HepG2 (cell line): ENCODE data around the gene ZNF653. TPM values are rescaled to one million over a fixed set of nuclear protein-coding genes. Genes with fewer than 3 reads are reported as not detected.

Source experiments
- ATAC-seq: fragments of 200-7000 bp; cut with Tn5 transposase; 3 replicates; pipeline ENCODE4 v1.9.1; 2020; ENCODE audit warnings: mild to moderate bottlenecking, moderate library complexity
- BruUV-seq: library from RNA; stranded (reverse); fragments of 400-500 nt; replicated peaks from 2 replicates; lab custom pipeline; 2021; lab: Mats Ljungman, UMichigan
- CTCF ChIA-PET: fragments of 300-600 bp; formaldehyde crosslinking; extraction: SDS; loops from one replicate; lab custom pipeline; 2021; ENCODE audit warnings: low total read pairs, inconsistent platforms, low intra/inter-chr PET ratio; lab: Yijun Ruan, JAX
- POLR2A ChIA-PET: fragments of 350-600 bp; sonication (Branson Sonifier 250); formaldehyde crosslinking; loops from one replicate; lab custom pipeline; 2020; ENCODE audit warnings: antibody characterized with exemption, inconsistent platforms; lab: Yijun Ruan, JAX
- DNase-seq: peaks from one replicate; pipeline ENCODE4 v3.0.0-alpha.2; 2015; ENCODE audit warnings: low spot score
- FAIRE-seq: peaks from 3 replicates; lab custom pipeline; 2011; peaks lifted over from hg19 to GRCh38; lab: Jason Lieb, UNC
- H2AFZ ChIP-seq: one replicate; pipeline ENCODE4 v1.6.1; 2011; ENCODE audit warnings: low read length, inconsistent platforms
- H3K27ac ChIP-seq: fragments of 300-600 bp; 3 replicates; pipeline ENCODE4 v1.8.0; 2011; ENCODE audit warnings: mixed run types, mild to moderate bottlenecking, mixed read lengths, low read length, inconsistent platforms; ENCODE audit not compliant: insufficient read depth; ENCODE audit errors: extremely low read length
- H3K27me3 ChIP-seq, 2 experiments: fragments of 200-600 bp in 1 of 2; 2 replicates in 1 of 2; 3 replicates in 1 of 2; pipeline versions ENCODE4 v1.6.0 to v1.8.0; 2011; ENCODE audit warnings: low read length in 2 of 2, mild to moderate bottlenecking in 2 of 2, moderate library complexity in 2 of 2, inconsistent platforms in 1 of 2; ENCODE audit not compliant: insufficient read depth in 2 of 2, control insufficient read depth in 1 of 2
- H3K36me3 ChIP-seq, 2 experiments: fragments of 200-600 bp in 1 of 2; replicated peaks in 1 of 2; 2 replicates in 1 of 2; 3 replicates in 1 of 2; pipeline versions ENCODE4 v1.5.1 to v1.8.0; 2011; ENCODE audit warnings: low read length in 2 of 2, inconsistent platforms in 1 of 2; ENCODE audit not compliant: insufficient read depth in 2 of 2, control insufficient read depth in 1 of 2
- H3K4me1 ChIP-seq: 2 replicates; pipeline ENCODE4 v1.5.1; 2012; ENCODE audit warnings: low read length, inconsistent platforms; ENCODE audit not compliant: insufficient read depth
- H3K4me2 ChIP-seq: 2 replicates; pipeline ENCODE4 v1.6.0; 2011; ENCODE audit warnings: low read depth, low read length, inconsistent platforms
- H3K4me3 ChIP-seq, 3 experiments: fragments of 200-600 bp in 1 of 3; sonication (generic), shearing (Covaris generic) in 1 of 3; replicated peaks in 1 of 3; 2 replicates each; pipeline ENCODE4 v1.5.1; 2011 to 2016; ENCODE audit warnings: low read length in 3 of 3, inconsistent platforms in 2 of 3, low read depth in 2 of 3, mild to moderate bottlenecking in 2 of 3, control low read depth in 1 of 3, mixed read lengths in 1 of 3; ENCODE audit not compliant: insufficient read depth in 1 of 3
- H3K79me2 ChIP-seq: one replicate; pipeline ENCODE4 v1.6.1; 2011; ENCODE audit warnings: low read length, inconsistent platforms; ENCODE audit not compliant: insufficient read depth
- H3K9ac ChIP-seq: 2 replicates; pipeline ENCODE4 v1.6.0; 2011; ENCODE audit warnings: mild to moderate bottlenecking, low read depth, low read length, inconsistent platforms; ENCODE audit not compliant: insufficient read depth
- H3K9me3 ChIP-seq: 2 replicates; pipeline ENCODE4 v1.5.1; 2012; ENCODE audit warnings: mild to moderate bottlenecking, low read length
- H4K20me1 ChIP-seq: 2 replicates; pipeline ENCODE4 v1.6.0; 2011; ENCODE audit warnings: inconsistent platforms, mild to moderate bottlenecking, low read length, moderate library complexity; ENCODE audit not compliant: insufficient read depth
- NR1H2 ChIP-seq: sonication (generic); formaldehyde crosslinking; IDR thresholded peaks from 2 replicates; pipeline ENCODE4 v1.8.1; 2022; ENCODE audit warnings: low read depth, missing genetic modification reagents, borderline replicate concordance
- REL ChIP-seq: sonication (generic); formaldehyde crosslinking; conservative IDR thresholded peaks from 2 replicates; pipeline ENCODE4 v1.8.0; 2022; ENCODE audit warnings: mild to moderate bottlenecking, missing genetic modification reagents, moderate library complexity
- ZNF496 ChIP-seq: sonication (generic); formaldehyde crosslinking; IDR thresholded peaks from 2 replicates; pipeline ENCODE4 v1.8.1; 2023; ENCODE audit warnings: mild to moderate bottlenecking, moderate library complexity, missing genetic modification reagents; ENCODE audit not compliant: insufficient replicate concordance
- ZNF777 ChIP-seq: sonication (generic); formaldehyde crosslinking; IDR thresholded peaks from 2 replicates; pipeline ENCODE4 v1.4.0; 2020; ENCODE audit warnings: missing genetic modification reagents
- ZSCAN20 ChIP-seq: sonication (generic); formaldehyde crosslinking; IDR thresholded peaks from 2 replicates; pipeline ENCODE4 v1.4.0; 2020; ENCODE audit warnings: missing genetic modification reagents, mild to moderate bottlenecking, borderline replicate concordance
- WGBS: methylation state at CpG from one replicate; pipeline ENCODE4 v1.1.6; 2017; ENCODE audit warnings: low lambda C conversion rate; 5-methylcytosine and 5-hydroxymethylcytosine counted together
- in situ Hi-C: cut with HindIII; loops from 2 replicates; pipeline ENCODE4 v1.10.0; 2017; ENCODE audit warnings: low pct_unique_long_range_greater_than_20kb; ENCODE audit not compliant: extremely low pct_ligation_motif_present
- intact Hi-C: fragments of 100-400 bp; cut with micrococcal nuclease; formaldehyde crosslinking; loops from one replicate; pipeline ENCODE4 v1.10.0; 2022; ENCODE audit not compliant: unreplicated experiment
- polyA plus RNA-seq, 8 experiments: library from polyadenylated mRNA; depleted of rRNA in 3 of 8; stranded (reverse) in 7 of 8; unstranded in 1 of 8; fragments of >200 nt; fragmentation: Illumina TruSeq in 4 of 8; extraction: Trizol in 4 of 8; gene quantifications; 2 replicates each; pipeline versions ENCODE4 v1.2.1 to v1.2.3, GENCODE V29; 2011 to 2016; ENCODE audit warnings: low read depth in 4 of 8, missing spikeins in 1 of 8, mixed read lengths in 1 of 8; ENCODE audit not compliant: insufficient read depth in 1 of 8
- total RNA-seq, 5 experiments: library from RNA; depleted of rRNA; stranded (reverse); fragments of >200 nt; fragmentation: Illumina TruSeq; extraction: Trizol; gene quantifications; 2 replicates each; pipeline ENCODE4 v1.2.3, GENCODE V29; 2016; ENCODE audit warnings: low read depth in 1 of 5
- TF ChIP-seq, protein P1 (sequence below): sonication (generic); formaldehyde crosslinking; IDR thresholded peaks from 2 replicates; pipeline ENCODE4 v1.4.0; 2020; ENCODE audit warnings: mild to moderate bottlenecking, missing genetic modification reagents, borderline replicate concordance
- TF ChIP-seq, protein P2 (sequence below): sonication (generic); formaldehyde crosslinking; IDR thresholded peaks from 2 replicates; pipeline ENCODE4 v1.8.1; 2023; ENCODE audit warnings: mild to moderate bottlenecking, missing genetic modification reagents
- TF ChIP-seq, protein P3 (sequence below): sonication (generic); formaldehyde crosslinking; IDR thresholded peaks from 2 replicates; pipeline ENCODE4 v1.9.0; 2021; ENCODE audit warnings: missing genetic modification reagents, borderline replicate concordance

Gene ZNF653
- total and polyA plus RNA-seq, 2 of the 13 experiments (the other 11 are each of a cell fraction or from before 2014, with no cell fraction given): 4.7 to 7.1 TPM

GRCh38 chr19:11457115-11457514 lies 48.5 kb downstream of the ZNF653 start:
- POLR2A ChIA-PET: no interaction called here
- BruUV-seq: no TSS peak
- H3K4me3 ChIP-seq: no peak overlapping the region

More at GRCh38 chr19:11457115-11457514, 48.5 kb downstream of the ZNF653 start:
- Histone ChIP-seq H3K36me3 (no peaks in the 10 kb centered on the region), H2AFZ (no peak overlapping the region), H4K20me1 (no peaks in the 10 kb centered on the region), H3K27ac (no peak overlapping the region), H3K79me2 (no peaks in the 10 kb centered on the region), H3K4me2 (no peak overlapping the region), H3K9me3 (no peaks in the 10 kb centered on the region), H3K9ac (no peak overlapping the region), H3K27me3 (peaks cover 1 to 12% of the 10 kb centered on the region in 2 experiments; a peak in 2 of 5 replicates), H3K4me1 (peaks cover 18% of the 10 kb centered on the region)
- DNase-seq (no peak), FAIRE-seq (no peak), ATAC-seq (peak; percentile 15; the same call in 2 of the 3 replicates)
- in situ Hi-C loops: loop anchor here (10.0 kb wide), 1 partner anchor 172 kb away; no protein-coding TSS in a partner anchor
- TF ChIP-seq, protein P1, sequence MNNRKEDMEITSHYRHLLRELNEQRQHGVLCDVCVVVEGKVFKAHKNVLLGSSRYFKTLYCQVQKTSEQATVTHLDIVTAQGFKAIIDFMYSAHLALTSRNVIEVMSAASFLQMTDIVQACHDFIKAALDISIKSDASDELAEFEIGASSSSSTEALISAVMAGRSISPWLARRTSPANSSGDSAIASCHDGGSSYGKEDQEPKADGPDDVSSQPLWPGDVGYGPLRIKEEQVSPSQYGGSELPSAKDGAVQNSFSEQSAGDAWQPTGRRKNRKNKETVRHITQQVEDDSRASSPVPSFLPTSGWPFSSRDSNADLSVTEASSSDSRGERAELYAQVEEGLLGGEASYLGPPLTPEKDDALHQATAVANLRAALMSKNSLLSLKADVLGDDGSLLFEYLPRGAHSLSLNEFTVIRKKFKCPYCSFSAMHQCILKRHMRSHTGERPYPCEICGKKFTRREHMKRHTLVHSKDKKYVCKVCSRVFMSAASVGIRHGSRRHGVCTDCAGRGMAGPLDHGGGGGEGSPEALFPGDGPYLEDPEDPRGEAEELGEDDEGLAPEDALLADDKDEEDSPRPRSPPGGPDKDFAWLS (CRISPR knock-in tag): no peak
- TF ChIP-seq ZNF496 (CRISPR knock-in tag): no peak
- no peak for TF ChIP-seq NR1H2 (CRISPR knock-in tag)
- no peak for TF ChIP-seq REL (CRISPR knock-in tag)
- TF ChIP-seq ZSCAN20 (CRISPR knock-in tag): no peak
- TF ChIP-seq, protein P2, sequence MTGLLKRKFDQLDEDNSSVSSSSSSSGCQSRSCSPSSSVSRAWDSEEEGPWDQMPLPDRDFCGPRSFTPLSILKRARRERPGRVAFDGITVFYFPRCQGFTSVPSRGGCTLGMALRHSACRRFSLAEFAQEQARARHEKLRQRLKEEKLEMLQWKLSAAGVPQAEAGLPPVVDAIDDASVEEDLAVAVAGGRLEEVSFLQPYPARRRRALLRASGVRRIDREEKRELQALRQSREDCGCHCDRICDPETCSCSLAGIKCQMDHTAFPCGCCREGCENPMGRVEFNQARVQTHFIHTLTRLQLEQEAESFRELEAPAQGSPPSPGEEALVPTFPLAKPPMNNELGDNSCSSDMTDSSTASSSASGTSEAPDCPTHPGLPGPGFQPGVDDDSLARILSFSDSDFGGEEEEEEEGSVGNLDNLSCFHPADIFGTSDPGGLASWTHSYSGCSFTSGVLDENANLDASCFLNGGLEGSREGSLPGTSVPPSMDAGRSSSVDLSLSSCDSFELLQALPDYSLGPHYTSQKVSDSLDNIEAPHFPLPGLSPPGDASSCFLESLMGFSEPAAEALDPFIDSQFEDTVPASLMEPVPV: no peak
- TF ChIP-seq, protein P3, sequence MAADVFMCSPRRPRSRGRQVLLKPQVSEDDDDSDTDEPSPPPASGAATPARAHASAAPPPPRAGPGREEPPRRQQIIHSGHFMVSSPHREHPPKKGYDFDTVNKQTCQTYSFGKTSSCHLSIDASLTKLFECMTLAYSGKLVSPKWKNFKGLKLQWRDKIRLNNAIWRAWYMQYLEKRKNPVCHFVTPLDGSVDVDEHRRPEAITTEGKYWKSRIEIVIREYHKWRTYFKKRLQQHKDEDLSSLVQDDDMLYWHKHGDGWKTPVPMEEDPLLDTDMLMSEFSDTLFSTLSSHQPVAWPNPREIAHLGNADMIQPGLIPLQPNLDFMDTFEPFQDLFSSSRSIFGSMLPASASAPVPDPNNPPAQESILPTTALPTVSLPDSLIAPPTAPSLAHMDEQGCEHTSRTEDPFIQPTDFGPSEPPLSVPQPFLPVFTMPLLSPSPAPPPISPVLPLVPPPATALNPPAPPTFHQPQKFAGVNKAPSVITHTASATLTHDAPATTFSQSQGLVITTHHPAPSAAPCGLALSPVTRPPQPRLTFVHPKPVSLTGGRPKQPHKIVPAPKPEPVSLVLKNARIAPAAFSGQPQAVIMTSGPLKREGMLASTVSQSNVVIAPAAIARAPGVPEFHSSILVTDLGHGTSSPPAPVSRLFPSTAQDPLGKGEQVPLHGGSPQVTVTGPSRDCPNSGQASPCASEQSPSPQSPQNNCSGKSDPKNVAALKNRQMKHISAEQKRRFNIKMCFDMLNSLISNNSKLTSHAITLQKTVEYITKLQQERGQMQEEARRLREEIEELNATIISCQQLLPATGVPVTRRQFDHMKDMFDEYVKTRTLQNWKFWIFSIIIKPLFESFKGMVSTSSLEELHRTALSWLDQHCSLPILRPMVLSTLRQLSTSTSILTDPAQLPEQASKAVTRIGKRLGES: no peak
- no peak for TF ChIP-seq ZNF777 (CRISPR knock-in tag)
- CTCF ChIA-PET: no interaction called here
- WGBS: 8% methylated on average over 2 of the region's 18 CpGs
- intact Hi-C loops: no loop called here
